ENCODE measurements around the gene ST6GALNAC3.

The ST6GALNAC3 gene

DNA sequence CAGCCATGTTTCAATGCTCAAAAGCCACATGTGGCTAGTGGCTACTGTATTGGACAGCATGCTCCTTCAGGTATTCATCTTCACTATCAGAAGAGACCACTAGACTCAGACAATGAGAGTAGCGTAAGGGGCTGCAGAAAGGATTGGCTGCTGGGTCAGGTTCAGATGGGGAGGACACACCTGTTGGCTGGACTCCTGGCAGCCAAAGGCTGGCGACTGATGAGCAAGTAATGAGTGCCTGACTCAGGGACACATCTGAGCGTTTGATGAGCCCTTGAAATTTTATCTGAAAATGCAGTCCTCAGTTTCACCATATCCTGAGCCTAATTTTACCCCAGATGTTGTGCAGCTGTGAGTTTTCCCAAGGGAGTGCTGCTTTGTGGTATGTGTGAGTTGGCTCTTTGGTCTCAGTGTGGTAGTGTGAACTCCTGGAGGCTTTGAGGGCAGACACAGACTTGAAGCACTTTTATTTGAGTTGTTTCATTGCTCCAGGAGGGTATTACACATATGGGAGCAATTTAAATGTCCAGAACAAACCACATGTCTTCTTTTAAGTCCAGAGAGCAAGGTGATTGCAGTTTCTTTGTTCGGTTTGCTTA lies 9.6 kb downstream of the ST6GALNAC3 start:
- Histone ChIP-seq H2AFZ (ENCODE audit: low read depth) (no peak overlapping the region), H3K4me1 (ENCODE audit: low read depth, poor library complexity, severe bottlenecking) (no peaks in the 10 kb centered on the region), H3K4me2 (no peak overlapping the region), H3K27me3 (ENCODE audit: insufficient read depth, low read depth) (no peaks in the 10 kb centered on the region), H3K4me3 (IDR thresholded peaks at IDR 0.05; ENCODE audit: insufficient read depth, low read depth, low read length) (no peak overlapping the region), H3K27ac (no peak overlapping the region), H4K20me1 (ENCODE audit: insufficient read depth) (no peaks in the 10 kb centered on the region), H3K36me3 (ENCODE audit: insufficient read depth) (no peaks in the 10 kb centered on the region), H3K9ac (no peak overlapping the region), H3K79me2 (ENCODE audit: insufficient read depth, low read depth) (no peaks in the 10 kb centered on the region)
- TF ChIP-seq, protein P1, sequence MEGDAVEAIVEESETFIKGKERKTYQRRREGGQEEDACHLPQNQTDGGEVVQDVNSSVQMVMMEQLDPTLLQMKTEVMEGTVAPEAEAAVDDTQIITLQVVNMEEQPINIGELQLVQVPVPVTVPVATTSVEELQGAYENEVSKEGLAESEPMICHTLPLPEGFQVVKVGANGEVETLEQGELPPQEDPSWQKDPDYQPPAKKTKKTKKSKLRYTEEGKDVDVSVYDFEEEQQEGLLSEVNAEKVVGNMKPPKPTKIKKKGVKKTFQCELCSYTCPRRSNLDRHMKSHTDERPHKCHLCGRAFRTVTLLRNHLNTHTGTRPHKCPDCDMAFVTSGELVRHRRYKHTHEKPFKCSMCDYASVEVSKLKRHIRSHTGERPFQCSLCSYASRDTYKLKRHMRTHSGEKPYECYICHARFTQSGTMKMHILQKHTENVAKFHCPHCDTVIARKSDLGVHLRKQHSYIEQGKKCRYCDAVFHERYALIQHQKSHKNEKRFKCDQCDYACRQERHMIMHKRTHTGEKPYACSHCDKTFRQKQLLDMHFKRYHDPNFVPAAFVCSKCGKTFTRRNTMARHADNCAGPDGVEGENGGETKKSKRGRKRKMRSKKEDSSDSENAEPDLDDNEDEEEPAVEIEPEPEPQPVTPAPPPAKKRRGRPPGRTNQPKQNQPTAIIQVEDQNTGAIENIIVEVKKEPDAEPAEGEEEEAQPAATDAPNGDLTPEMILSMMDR (conservative IDR thresholded peaks at IDR 0.05; ENCODE audit: low read depth, low read length) = no peak

DNA sequence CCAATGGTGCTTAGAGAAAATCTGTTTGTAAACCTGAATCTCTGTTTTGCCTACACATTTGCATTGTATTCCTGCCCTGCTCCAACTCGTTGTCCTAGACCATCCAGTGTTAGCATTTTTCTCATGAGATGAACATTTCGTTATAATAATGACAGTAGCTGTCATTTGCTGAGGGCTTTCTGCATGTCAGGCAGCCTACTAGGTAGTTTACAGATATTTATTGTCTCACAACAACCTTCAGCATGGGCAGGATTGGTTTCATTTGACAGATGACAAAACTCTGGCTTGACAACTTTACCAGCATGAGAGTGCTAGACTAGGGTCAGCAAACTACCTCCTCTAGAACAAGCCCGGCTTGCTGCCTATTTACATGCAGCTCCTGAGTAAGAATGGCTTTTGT lies 10.1 kb downstream of the ST6GALNAC3 start:
- no peaks in the 10 kb centered on the region for H3K79me2 ChIP-seq (ENCODE audit: insufficient read depth, low read depth)
- no peak overlapping the region for H3K4me3 ChIP-seq (IDR thresholded peaks at IDR 0.05; ENCODE audit: insufficient read depth, low read depth, low read length)
- no peak overlapping the region for H3K27ac ChIP-seq
- H3K4me1 ChIP-seq (ENCODE audit: low read depth, poor library complexity, severe bottlenecking) = no peaks in the 10 kb centered on the region
- H3K27me3 ChIP-seq (ENCODE audit: insufficient read depth, low read depth) = no peaks in the 10 kb centered on the region
- H3K9ac ChIP-seq = no peak overlapping the region
- no peaks in the 10 kb centered on the region for H4K20me1 ChIP-seq (ENCODE audit: insufficient read depth)
- no peak overlapping the region for H3K4me2 ChIP-seq
- TF ChIP-seq, protein P1 (conservative IDR thresholded peaks at IDR 0.05; ENCODE audit: low read depth, low read length) = no peak
- no peaks in the 10 kb centered on the region for H3K36me3 ChIP-seq (ENCODE audit: insufficient read depth)
- no peak overlapping the region for H2AFZ ChIP-seq (ENCODE audit: low read depth)

DNA sequence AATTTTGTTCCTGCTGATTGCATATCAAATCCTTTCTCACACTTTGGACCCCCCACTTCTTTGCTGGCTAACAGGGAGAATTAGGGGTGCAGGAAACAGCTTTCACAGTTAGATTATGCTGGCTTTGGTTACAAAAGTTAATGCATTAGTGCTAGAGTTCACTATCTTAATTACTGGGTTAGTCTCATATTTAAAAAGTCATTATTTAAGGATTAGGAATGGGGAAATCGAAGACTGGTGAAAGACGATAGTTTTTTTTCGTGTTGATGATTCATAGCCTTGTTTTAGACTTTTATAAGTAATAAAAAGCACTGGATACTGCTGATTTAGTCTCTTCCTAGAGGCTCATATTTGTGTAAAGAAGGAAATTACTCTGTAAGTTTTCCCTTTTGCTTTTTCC lies 11.6 kb downstream of the ST6GALNAC3 start:
- H3K79me2 ChIP-seq (ENCODE audit: insufficient read depth, low read depth) = no peaks in the 10 kb centered on the region
- H3K27ac ChIP-seq = no peak overlapping the region
- H3K27me3 ChIP-seq (ENCODE audit: insufficient read depth, low read depth) = no peaks in the 10 kb centered on the region
- no peak overlapping the region for H2AFZ ChIP-seq (ENCODE audit: low read depth)
- TF ChIP-seq, protein P1 (conservative IDR thresholded peaks at IDR 0.05; ENCODE audit: low read depth, low read length) = no peak
- no peak overlapping the region for H3K4me3 ChIP-seq (IDR thresholded peaks at IDR 0.05; ENCODE audit: insufficient read depth, low read depth, low read length)
- no peaks in the 10 kb centered on the region for H3K36me3 ChIP-seq (ENCODE audit: insufficient read depth)
- H3K4me1 ChIP-seq (ENCODE audit: low read depth, poor library complexity, severe bottlenecking) = no peaks in the 10 kb centered on the region
- no peaks in the 10 kb centered on the region for H4K20me1 ChIP-seq (ENCODE audit: insufficient read depth)
- H3K4me2 ChIP-seq = no peak overlapping the region
- H3K9ac ChIP-seq = no peak overlapping the region

DNA sequence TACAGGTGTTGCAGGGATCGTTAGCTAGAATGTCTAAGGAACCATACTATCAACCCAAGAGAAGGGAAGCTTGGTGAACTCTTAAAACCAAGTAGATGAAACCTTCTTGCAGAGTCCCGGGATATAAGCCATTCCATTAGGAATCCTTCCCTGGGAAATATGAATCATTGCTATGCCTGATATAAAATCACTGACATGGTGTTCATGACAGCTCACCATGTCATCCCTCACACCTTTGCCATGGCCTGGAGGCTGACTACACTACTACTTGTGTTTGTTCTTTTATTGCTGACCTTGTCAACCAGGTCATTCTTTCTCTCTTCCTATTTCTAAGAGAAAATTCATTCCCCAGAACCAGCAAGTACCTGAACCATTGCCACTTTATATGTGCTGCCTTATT lies 12.1 kb downstream of the ST6GALNAC3 start:
- H3K79me2 ChIP-seq (ENCODE audit: insufficient read depth, low read depth) = no peaks in the 10 kb centered on the region

More for the DNA sequence above, 12.1 kb downstream of the ST6GALNAC3 start:
- Histone ChIP-seq H3K4me1 (ENCODE audit: low read depth, poor library complexity, severe bottlenecking) (no peaks in the 10 kb centered on the region), H3K27ac (no peak overlapping the region), H2AFZ (ENCODE audit: low read depth) (no peak overlapping the region), H3K4me2 (no peak overlapping the region), H4K20me1 (ENCODE audit: insufficient read depth) (no peaks in the 10 kb centered on the region), H3K4me3 (IDR thresholded peaks at IDR 0.05; ENCODE audit: insufficient read depth, low read depth, low read length) (no peak overlapping the region), H3K36me3 (ENCODE audit: insufficient read depth) (no peaks in the 10 kb centered on the region), H3K9ac (no peak overlapping the region), H3K27me3 (ENCODE audit: insufficient read depth, low read depth) (no peaks in the 10 kb centered on the region)
- TF ChIP-seq, protein P1 (conservative IDR thresholded peaks at IDR 0.05; ENCODE audit: low read depth, low read length) = no peak

All from KMS-11 (cell line).